GM18907 (cell line): ENCODE data around the gene CRIM1.

Experiments used
- ATAC-seq: cut with Tn5 transposase; IDR thresholded peaks from one replicate; pipeline ENCODE4 v1.9.1; 2021; ENCODE audit warnings: mild to moderate bottlenecking, moderate library complexity; ENCODE audit not compliant: unreplicated experiment

CRIM1 gene

GRCh38 chr2:36393738-36394256, 38.2 kb downstream of the CRIM1 start:
- ATAC-seq, result no peak

- ATAC-seq, result no peak
These were observed 39.2 kb downstream of the CRIM1 start for GRCh38 chr2:36394804-36395203.

GRCh38 chr2:36395866-36396265, 40.3 kb downstream of the CRIM1 start:
- no peak for ATAC-seq

GRCh38 chr2:36396878-36397539, 41.4 kb downstream of the CRIM1 start:
- ATAC-seq, result no peak

- ATAC-seq, result no peak
These were observed 42.3 kb downstream of the CRIM1 start for GRCh38 chr2:36397728-36398413.

GRCh38 chr2:36399050-36399449, 43.5 kb downstream of the CRIM1 start:
- no peak for ATAC-seq

- peak; percentile 66 for ATAC-seq
These were observed 48.2 kb downstream of the CRIM1 start for GRCh38 chr2:36403675-36404230.

- peak; percentile 24 for ATAC-seq
These were observed 48.7 kb downstream of the CRIM1 start for GRCh38 chr2:36404318-36404717.

- peak; percentile 52 for ATAC-seq
These were observed 49.2 kb downstream of the CRIM1 start for GRCh38 chr2:36404754-36405153.

GRCh38 chr2:36405183-36405582, 49.6 kb downstream of the CRIM1 start:
- peak; percentile 13 for ATAC-seq

GRCh38 chr2:36406296-36406695, 50.7 kb downstream of the CRIM1 start:
- ATAC-seq, result no peak

- no peak for ATAC-seq
These were observed 51.8 kb downstream of the CRIM1 start for GRCh38 chr2:36407413-36407812.

GRCh38 chr2:36408198-36408703, 52.7 kb downstream of the CRIM1 start:
- ATAC-seq, result no peak

GRCh38 chr2:36409335-36409734, 53.8 kb downstream of the CRIM1 start:
- ATAC-seq, result no peak

- no peak for ATAC-seq
These were observed 54.4 kb downstream of the CRIM1 start for GRCh38 chr2:36409935-36410334.

- ATAC-seq, result no peak
These were observed 55.1 kb downstream of the CRIM1 start for GRCh38 chr2:36410681-36411080.

- ATAC-seq, result no peak
These were observed 56.4 kb downstream of the CRIM1 start for GRCh38 chr2:36411962-36412444.

- no peak for ATAC-seq
These were observed 57.6 kb downstream of the CRIM1 start for GRCh38 chr2:36413218-36413617.

- no peak for ATAC-seq
These were observed 58.7 kb downstream of the CRIM1 start for GRCh38 chr2:36414307-36414706.

- ATAC-seq, result no peak
These were observed 59.9 kb downstream of the CRIM1 start for GRCh38 chr2:36415381-36416022.
